EL (cell line): ENCODE data around the gene ELSPBP1.
"Not testable (repeated sequence)": the region's sequence is repeated elsewhere in the genome, so short reads cannot be mapped to it uniquely, and the experiment has no call there.

Experiments used
- DNase-seq: peaks from one replicate; pipeline ENCODE4 v3.0.0-alpha.2; 2016

The ELSPBP1 gene

GRCh38 chr19:48043675-48044258 is 49.3 kb downstream of the ELSPBP1 start, which contains the start of gene CABP5:
CABP5 (minus strand) TSS chr19:48044079; CDS start chr19:48043922, 157 bp downstream.
- no peak for DNase-seq

GRCh38 chr19:48044561-48044960 is 50.1 kb downstream of the ELSPBP1 start:
- DNase-seq, result peak; percentile 26

- no peak for DNase-seq
These were observed 57.1 kb downstream of the ELSPBP1 start for GRCh38 chr19:48051335-48052033.

- no peak for DNase-seq
These were observed 58.6 kb downstream of the ELSPBP1 start for GRCh38 chr19:48053076-48053475.

GRCh38 chr19:48053856-48054255 is 59.4 kb downstream of the ELSPBP1 start:
- peak; percentile 46 for DNase-seq

GRCh38 chr19:48059331-48059730 is 64.9 kb downstream of the ELSPBP1 start:
- no peak for DNase-seq

- DNase-seq, result no peak
These were observed 65.9 kb downstream of the ELSPBP1 start for GRCh38 chr19:48060381-48060780.

- no peak for DNase-seq
These were observed 67.2 kb downstream of the ELSPBP1 start for GRCh38 chr19:48061401-48062344.

- peak; percentile 58 for DNase-seq
These were observed 70.1 kb downstream of the ELSPBP1 start for GRCh38 chr19:48064509-48064908.

GRCh38 chr19:48069435-48069834 is 75.0 kb downstream of the ELSPBP1 start:
- no peak for DNase-seq

- DNase-seq, result not testable (repeated sequence)
These were observed 75.8 kb downstream of the ELSPBP1 start for GRCh38 chr19:48070177-48070769.
